K562 (cell line): ENCODE data around the gene CHRND. TPM values are rescaled to one million over a fixed set of nuclear protein-coding genes. Genes with fewer than 3 reads are reported as not detected.

Experiments
- ARID2 ChIP-seq: fragments of 450-650 bp; IDR thresholded peaks from 2 replicates; pipeline ENCODE4 v1.6.1; 2017; ENCODE audit warnings: antibody characterized with exemption, mild to moderate bottlenecking
- ARNT ChIP-seq, 2 experiments: fragments of 450-650 bp; IDR thresholded peaks; 2 replicates each; pipeline ENCODE4 v1.6.1; 2016; ENCODE audit warnings: mild to moderate bottlenecking in 1 of 2
- BRD9 ChIP-seq: fragments of 450-650 bp; IDR thresholded peaks from 2 replicates; pipeline ENCODE4 v1.6.1; 2018; ENCODE audit warnings: low read depth; ENCODE audit not compliant: partially characterized antibody
- FOXA3 ChIP-seq, 2 experiments: fragments of 450-650 bp in 1 of 2; sonication (generic) in 1 of 2; formaldehyde crosslinking; IDR thresholded peaks in 1 of 2; conservative IDR thresholded peaks in 1 of 2; 2 replicates each; pipeline versions ENCODE4 v1.4.0 to v1.8.0; 2020 to 2022; ENCODE audit warnings: mild to moderate bottlenecking in 2 of 2, missing genetic modification reagents in 1 of 2
- GABPB1 ChIP-seq: sonication (generic); formaldehyde crosslinking; IDR thresholded peaks from 2 replicates; pipeline ENCODE4 v1.8.0; 2022; ENCODE audit warnings: mild to moderate bottlenecking, missing genetic modification reagents
- HOXB6 ChIP-seq: fragments of 250-450 bp; sonication (Bioruptor Pico); IDR thresholded peaks from 2 replicates; pipeline ENCODE4 v1.5.1; 2022; ENCODE audit warnings: mild to moderate bottlenecking, borderline replicate concordance
- NCOA6 ChIP-seq: fragments of 450-650 bp; IDR thresholded peaks from 2 replicates; pipeline ENCODE4 v1.6.1; 2017; ENCODE audit warnings: mild to moderate bottlenecking
- NFIC ChIP-seq: fragments of 450-650 bp; IDR thresholded peaks from 2 replicates; pipeline ENCODE4 v1.6.1; 2017; ENCODE audit warnings: mild to moderate bottlenecking, inconsistent platforms
- NRF1 ChIP-seq, 2 experiments: fragments of 450-650 bp; IDR thresholded peaks in 1 of 2; conservative IDR thresholded peaks in 1 of 2; 2 replicates each; pipeline ENCODE4 v1.6.1; 2014; ENCODE audit warnings: mild to moderate bottlenecking in 2 of 2
- SP2 ChIP-seq: IDR thresholded peaks from 2 replicates; pipeline ENCODE4 v1.6.1; 2011; ENCODE audit warnings: mild to moderate bottlenecking, low read depth, low read length, moderate library complexity; ENCODE audit not compliant: poor library complexity, severe bottlenecking; ENCODE audit errors: extremely low read depth
- SRSF7 ChIP-seq: fragments of 200-400 bp; formaldehyde crosslinking; optimal IDR thresholded peaks from 2 replicates; pipeline ENCODE3; 2017; ENCODE audit warnings: mild to moderate bottlenecking, low read depth, low read length
- TEAD2 ChIP-seq: fragments of 450-650 bp; IDR thresholded peaks from 2 replicates; pipeline ENCODE4 v1.6.1; 2016; ENCODE audit warnings: missing genetic modification characterization, control low read depth, missing compliant biosample characterization
- U2AF2 ChIP-seq: fragments of 200-400 bp; formaldehyde crosslinking; optimal IDR thresholded peaks from 2 replicates; pipeline ENCODE3; 2017; ENCODE audit warnings: low read depth, mild to moderate bottlenecking, low read length
- ZNF431 ChIP-seq: sonication (generic); formaldehyde crosslinking; IDR thresholded peaks from 2 replicates; pipeline ENCODE4 v1.8.0; 2022; ENCODE audit warnings: mild to moderate bottlenecking, missing genetic modification reagents
- polyA plus RNA-seq, 8 experiments: library from polyadenylated mRNA; depleted of rRNA in 4 of 8; stranded (reverse) in 5 of 8; unstranded in 3 of 8; fragments of >200 nt; fragmentation: Nextera tagmentation in 2 of 8; fragmentation: Illumina TruSeq in 1 of 8; extraction: Ambion mirVana in 2 of 8; extraction: Trizol in 1 of 8; gene quantifications; 2 replicates each; pipeline versions ENCODE4 v1.2.1 to v1.2.3, GENCODE V29; 2011 to 2014; ENCODE audit warnings: inconsistent platforms in 1 of 8, missing spikeins in 1 of 8
- total RNA-seq, 7 experiments: library from RNA; depleted of rRNA in 6 of 7; stranded (reverse); fragments of >200 nt in 6 of 7; fragmentation: Illumina TruSeq in 2 of 7; extraction: Trizol in 2 of 7; gene quantifications; 2 replicates each; pipeline versions ENCODE4 v1.2.1 to v1.2.3, GENCODE V29; 2011 to 2021; ENCODE audit warnings: low replicate concordance in 1 of 7
- TF ChIP-seq, protein P1 (sequence below), 2 experiments: fragments of 450-650 bp in 1 of 2; sonication (generic) in 1 of 2; formaldehyde crosslinking in 1 of 2; IDR thresholded peaks; 2 replicates each; pipeline versions ENCODE4 v1.7.1 to v1.9.0; 2016 to 2022; ENCODE audit warnings: inconsistent platforms in 1 of 2, mild to moderate bottlenecking in 1 of 2, missing genetic modification reagents in 1 of 2
- TF ChIP-seq, protein P2 (sequence below): fragments of 250-450 bp; sonication (Bioruptor Pico); IDR thresholded peaks from 2 replicates; pipeline ENCODE4 v1.8.0; 2021; ENCODE audit warnings: moderate library complexity, mild to moderate bottlenecking, inconsistent platforms
- TF ChIP-seq, protein P3 (sequence below), 2 experiments: fragments of 450-650 bp in 1 of 2; sonication (generic) in 1 of 2; formaldehyde crosslinking in 1 of 2; IDR thresholded peaks in 1 of 2; conservative IDR thresholded peaks in 1 of 2; 2 replicates each; pipeline versions ENCODE4 v1.6.1 to v1.8.1; 2016 to 2023; ENCODE audit warnings: mild to moderate bottlenecking in 2 of 2, moderate library complexity in 2 of 2, inconsistent platforms in 1 of 2, missing genetic modification reagents in 1 of 2

Gene CHRND
- total and polyA plus RNA-seq, 9 of the 15 experiments (the other 6 are each of a cell fraction or from before 2014, with no cell fraction given) = not detected

DNA sequence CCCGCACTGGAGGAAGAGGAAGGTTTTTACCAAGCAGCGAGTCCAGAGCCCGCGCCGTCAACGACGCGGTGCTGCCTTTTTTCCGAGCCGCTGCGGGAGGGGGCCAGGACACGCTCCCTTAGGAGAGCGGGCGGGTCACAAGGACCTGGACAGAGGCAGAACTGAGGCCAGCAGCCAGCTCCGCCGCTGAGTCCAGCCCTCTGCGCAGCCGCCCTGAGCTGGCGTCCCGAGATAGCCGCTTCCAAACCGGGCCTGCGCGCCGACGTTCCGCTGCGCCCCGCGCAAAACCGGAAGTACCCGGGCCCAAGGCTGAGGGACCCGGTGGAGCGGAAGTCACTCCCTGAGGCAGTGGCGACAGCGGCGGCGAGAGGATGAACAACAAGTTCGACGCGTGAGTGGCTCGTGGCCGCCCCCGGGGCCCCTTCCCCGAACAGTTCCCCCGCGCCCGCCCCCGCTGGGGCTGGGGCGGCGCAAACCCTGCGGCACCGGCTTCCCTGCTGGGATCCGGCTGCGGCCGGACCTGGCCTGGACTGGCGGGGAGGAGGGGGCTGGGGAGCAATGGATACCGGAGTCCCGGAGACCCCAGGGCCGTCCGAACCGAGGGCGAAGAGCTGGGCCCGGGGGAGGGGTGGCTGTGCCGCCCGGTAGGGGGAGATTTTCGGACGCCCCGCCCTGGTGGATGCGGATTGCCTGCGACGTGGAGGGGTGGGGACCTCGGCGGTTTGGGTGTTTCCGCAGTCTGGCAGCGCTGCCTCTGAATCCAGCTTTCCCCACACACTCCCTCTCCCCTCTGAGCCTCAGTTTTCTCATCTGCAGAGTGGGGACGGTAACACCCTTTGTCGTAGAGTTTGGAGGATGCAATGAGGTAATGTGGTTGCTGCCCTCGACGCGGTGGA is 24.6 kb downstream of the CHRND start, which contains the start of the genes EIF4E2 and TIGD1 (continued):
- TF ChIP-seq, protein P1, sequence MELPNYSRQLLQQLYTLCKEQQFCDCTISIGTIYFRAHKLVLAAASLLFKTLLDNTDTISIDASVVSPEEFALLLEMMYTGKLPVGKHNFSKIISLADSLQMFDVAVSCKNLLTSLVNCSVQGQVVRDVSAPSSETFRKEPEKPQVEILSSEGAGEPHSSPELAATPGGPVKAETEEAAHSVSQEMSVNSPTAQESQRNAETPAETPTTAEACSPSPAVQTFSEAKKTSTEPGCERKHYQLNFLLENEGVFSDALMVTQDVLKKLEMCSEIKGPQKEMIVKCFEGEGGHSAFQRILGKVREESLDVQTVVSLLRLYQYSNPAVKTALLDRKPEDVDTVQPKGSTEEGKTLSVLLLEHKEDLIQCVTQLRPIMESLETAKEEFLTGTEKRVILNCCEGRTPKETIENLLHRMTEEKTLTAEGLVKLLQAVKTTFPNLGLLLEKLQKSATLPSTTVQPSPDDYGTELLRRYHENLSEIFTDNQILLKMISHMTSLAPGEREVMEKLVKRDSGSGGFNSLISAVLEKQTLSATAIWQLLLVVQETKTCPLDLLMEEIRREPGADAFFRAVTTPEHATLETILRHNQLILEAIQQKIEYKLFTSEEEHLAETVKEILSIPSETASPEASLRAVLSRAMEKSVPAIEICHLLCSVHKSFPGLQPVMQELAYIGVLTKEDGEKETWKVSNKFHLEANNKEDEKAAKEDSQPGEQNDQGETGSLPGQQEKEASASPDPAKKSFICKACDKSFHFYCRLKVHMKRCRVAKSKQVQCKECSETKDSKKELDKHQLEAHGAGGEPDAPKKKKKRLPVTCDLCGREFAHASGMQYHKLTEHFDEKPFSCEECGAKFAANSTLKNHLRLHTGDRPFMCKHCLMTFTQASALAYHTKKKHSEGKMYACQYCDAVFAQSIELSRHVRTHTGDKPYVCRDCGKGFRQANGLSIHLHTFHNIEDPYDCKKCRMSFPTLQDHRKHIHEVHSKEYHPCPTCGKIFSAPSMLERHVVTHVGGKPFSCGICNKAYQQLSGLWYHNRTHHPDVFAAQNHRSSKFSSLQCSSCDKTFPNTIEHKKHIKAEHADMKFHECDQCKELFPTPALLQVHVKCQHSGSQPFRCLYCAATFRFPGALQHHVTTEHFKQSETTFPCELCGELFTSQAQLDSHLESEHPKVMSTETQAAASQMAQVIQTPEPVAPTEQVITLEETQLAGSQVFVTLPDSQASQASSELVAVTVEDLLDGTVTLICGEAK (IDR thresholded peaks at IDR 0.05) = peak; percentile 99
- TF ChIP-seq, protein P1 (CRISPR knock-in tag; IDR thresholded peaks at IDR 0.05) = no peak
- no peak for TF ChIP-seq TEAD2 (tag)
- no peak for TF ChIP-seq NFIC
- TF ChIP-seq NCOA6 = peak; percentile 51; the same call in 1 of the 2 replicates
- TF ChIP-seq U2AF2 = no peak
- peak; percentile 95 to 96 for TF ChIP-seq NRF1 (conservative IDR thresholded peaks at IDR 0.05 in 1 of 2, IDR thresholded peaks at IDR 0.05 in 1 of 2)
- TF ChIP-seq BRD9 = no peak
- TF ChIP-seq ARNT (IDR thresholded peaks at IDR 0.05) = no peak
- TF ChIP-seq HOXB6 (CRISPR knock-in tag) = no peak
- TF ChIP-seq, protein P2, sequence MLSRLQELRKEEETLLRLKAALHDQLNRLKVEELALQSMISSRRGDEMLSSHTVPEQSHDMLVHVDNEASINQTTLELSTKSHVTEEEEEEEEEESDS (CRISPR knock-in tag) = no peak
- no peak for TF ChIP-seq SRSF7
- TF ChIP-seq FOXA3 (CRISPR knock-in tag; conservative IDR thresholded peaks at IDR 0.05 in 1 of 2, IDR thresholded peaks at IDR 0.05 in 1 of 2) = 0 out of 4 replicates have a peak, but pooled peaks of 1 of the 2 experiments have one; percentile 36
- no peak for TF ChIP-seq ARID2
- no peak for TF ChIP-seq SP2
- TF ChIP-seq ZNF431 (CRISPR knock-in tag) = no peak
- TF ChIP-seq, protein P3, sequence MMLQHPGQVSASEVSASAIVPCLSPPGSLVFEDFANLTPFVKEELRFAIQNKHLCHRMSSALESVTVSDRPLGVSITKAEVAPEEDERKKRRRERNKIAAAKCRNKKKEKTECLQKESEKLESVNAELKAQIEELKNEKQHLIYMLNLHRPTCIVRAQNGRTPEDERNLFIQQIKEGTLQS (IDR thresholded peaks at IDR 0.05) = no peak
- TF ChIP-seq, protein P3 (CRISPR knock-in tag; conservative IDR thresholded peaks at IDR 0.05) = no peak
- peak; percentile 100 for TF ChIP-seq GABPB1 (CRISPR knock-in tag)
